ENCODE results near the gene STRBP.

GRCh38 chr9:123107639-123108285 is 160.6 kb downstream of the STRBP start:
- TF ChIP-seq CTCF (conservative IDR thresholded peaks at IDR 0.05) (no peak; the same call in 1 of the 2 replicates), EZH2 (IDR thresholded peaks at IDR 0.05; ENCODE audit: low read depth) (no peak)

Data from PC-9 (cell line).